Parathyroid adenoma (tissue), 2 donors: ENCODE measurements around the gene C5AR1.
A peak's percentile ranks its signal among the peaks of the same experiment; 100 is the strongest.

ENCODE experiments used
- H2AFZ ChIP-seq: fragments of 300-600 bp; sonication (generic); one replicate; pipeline ENCODE4 v1.7.0; 2017; ENCODE audit warnings: antibody characterized with exemption, mild to moderate bottlenecking
- H3K27ac ChIP-seq: fragments of 300-600 bp; sonication (generic); one replicate; pipeline ENCODE4 v1.7.0; 2017
- H3K27me3 ChIP-seq: fragments of 300-600 bp; sonication (generic); one replicate; pipeline ENCODE4 v1.7.0; 2017; ENCODE audit warnings: low read length; ENCODE audit not compliant: control insufficient read depth, insufficient read depth
- H3K36me3 ChIP-seq: fragments of 300-600 bp; sonication (generic); one replicate; pipeline ENCODE4 v1.7.0; 2017; ENCODE audit warnings: low read length; ENCODE audit not compliant: control insufficient read depth, insufficient read depth
- H3K4me1 ChIP-seq: fragments of 300-600 bp; sonication (generic); one replicate; pipeline ENCODE4 v1.7.0; 2017; ENCODE audit warnings: control low read depth
- H3K4me2 ChIP-seq: fragments of 300-600 bp; sonication (generic); one replicate; pipeline ENCODE4 v1.7.0; 2017; ENCODE audit warnings: low read length
- H3K4me3 ChIP-seq: fragments of 300-600 bp; sonication (generic); one replicate; pipeline ENCODE4 v1.7.0; 2017; ENCODE audit warnings: low read depth, low read length
- H3K79me2 ChIP-seq: fragments of 300-600 bp; sonication (generic); one replicate; pipeline ENCODE4 v1.7.0; 2017; ENCODE audit warnings: control low read depth
- H3K9ac ChIP-seq: fragments of 300-600 bp; sonication (generic); one replicate; pipeline ENCODE4 v1.7.0; 2017; ENCODE audit warnings: mild to moderate bottlenecking
- H3K9me3 ChIP-seq: fragments of 300-600 bp; sonication (generic); one replicate; pipeline ENCODE4 v1.7.0; 2017; ENCODE audit warnings: low read length; ENCODE audit not compliant: control insufficient read depth
- TF ChIP-seq, protein P1 (sequence below): fragments of 300-600 bp; sonication (generic); IDR thresholded peaks from one replicate; pipeline ENCODE4 v1.7.0; 2017; ENCODE audit warnings: antibody characterized with exemption, mild to moderate bottlenecking
- donor health status: primary hyperparathyroidism.

Gene C5AR1

DNA sequence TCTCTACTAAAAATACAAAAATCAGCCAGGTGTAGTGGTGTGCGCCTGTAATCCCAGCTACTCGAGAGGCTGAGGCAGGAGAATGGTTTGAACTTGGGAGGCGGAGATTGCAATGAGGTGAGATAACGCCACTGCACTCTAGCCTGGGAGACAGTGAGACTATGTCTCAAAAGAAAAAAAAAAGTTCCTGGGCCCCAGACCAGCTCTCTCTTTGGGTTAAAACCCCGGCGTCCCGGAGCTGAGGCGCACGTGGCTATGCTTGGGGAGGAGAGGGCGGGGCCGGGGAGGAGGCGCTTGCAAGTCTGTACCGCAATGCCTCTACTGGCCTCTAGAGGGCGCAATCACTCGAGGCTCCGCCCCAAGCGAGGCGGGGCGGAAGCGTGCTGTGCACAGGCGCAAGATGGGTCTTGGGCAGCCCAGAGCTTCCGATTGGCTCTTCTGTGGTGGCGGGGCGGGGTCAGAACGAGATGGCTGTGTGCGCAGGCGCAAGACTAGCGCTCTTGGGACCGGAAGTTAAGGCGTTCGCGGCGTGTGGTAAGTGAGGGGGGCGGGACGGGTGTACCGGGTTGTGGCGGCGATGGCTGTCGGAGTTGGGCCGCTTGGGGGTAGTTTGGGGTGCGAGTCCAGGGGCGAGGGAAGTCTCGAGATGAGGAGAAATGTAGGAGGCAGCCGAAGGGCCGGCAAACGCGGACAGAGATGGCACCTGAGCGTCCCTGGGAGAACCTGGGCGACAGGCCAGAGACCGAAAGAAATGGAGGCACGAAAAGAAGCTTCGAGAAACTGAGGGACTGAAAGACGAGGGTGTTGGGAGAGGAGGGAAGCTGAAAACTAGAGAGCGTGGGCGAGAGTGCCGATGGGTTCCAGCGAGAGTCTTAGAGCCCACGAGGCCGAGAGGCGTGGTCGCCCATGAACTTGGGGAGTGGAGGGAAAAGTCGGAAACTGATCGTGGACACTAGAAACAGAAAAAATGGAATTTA lies 39.4 kb downstream of the C5AR1 start, which contains the start of gene DHX34:
DHX34 (plus strand) TSS at position 497 of the 977 bp plus-strand sequence. CDS start 3,716 bp downstream, outside the sequence.
- H3K4me2 ChIP-seq, result peak within 1 kb of the TSS; percentile 79
- H3K9ac ChIP-seq, result peak within 1 kb of the TSS; percentile 39
- no peaks in the 10 kb centered on the region for H3K27me3 ChIP-seq
- H3K79me2 ChIP-seq, result peaks cover 4% of the 10 kb centered on the region
- H3K27ac ChIP-seq, result peak within 1 kb of the TSS; percentile 57
- H3K36me3 ChIP-seq, result no peaks in the 10 kb centered on the region
- H2AFZ ChIP-seq, result peak within 1 kb of the TSS; percentile 89
- H3K9me3 ChIP-seq, result no peaks in the 10 kb centered on the region
- H3K4me3 ChIP-seq, result peak within 1 kb of the TSS; percentile 92
- H3K4me1 ChIP-seq, result no peaks in the 10 kb centered on the region
- TF ChIP-seq, protein P1, sequence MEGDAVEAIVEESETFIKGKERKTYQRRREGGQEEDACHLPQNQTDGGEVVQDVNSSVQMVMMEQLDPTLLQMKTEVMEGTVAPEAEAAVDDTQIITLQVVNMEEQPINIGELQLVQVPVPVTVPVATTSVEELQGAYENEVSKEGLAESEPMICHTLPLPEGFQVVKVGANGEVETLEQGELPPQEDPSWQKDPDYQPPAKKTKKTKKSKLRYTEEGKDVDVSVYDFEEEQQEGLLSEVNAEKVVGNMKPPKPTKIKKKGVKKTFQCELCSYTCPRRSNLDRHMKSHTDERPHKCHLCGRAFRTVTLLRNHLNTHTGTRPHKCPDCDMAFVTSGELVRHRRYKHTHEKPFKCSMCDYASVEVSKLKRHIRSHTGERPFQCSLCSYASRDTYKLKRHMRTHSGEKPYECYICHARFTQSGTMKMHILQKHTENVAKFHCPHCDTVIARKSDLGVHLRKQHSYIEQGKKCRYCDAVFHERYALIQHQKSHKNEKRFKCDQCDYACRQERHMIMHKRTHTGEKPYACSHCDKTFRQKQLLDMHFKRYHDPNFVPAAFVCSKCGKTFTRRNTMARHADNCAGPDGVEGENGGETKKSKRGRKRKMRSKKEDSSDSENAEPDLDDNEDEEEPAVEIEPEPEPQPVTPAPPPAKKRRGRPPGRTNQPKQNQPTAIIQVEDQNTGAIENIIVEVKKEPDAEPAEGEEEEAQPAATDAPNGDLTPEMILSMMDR, result peak; percentile 100

DNA sequence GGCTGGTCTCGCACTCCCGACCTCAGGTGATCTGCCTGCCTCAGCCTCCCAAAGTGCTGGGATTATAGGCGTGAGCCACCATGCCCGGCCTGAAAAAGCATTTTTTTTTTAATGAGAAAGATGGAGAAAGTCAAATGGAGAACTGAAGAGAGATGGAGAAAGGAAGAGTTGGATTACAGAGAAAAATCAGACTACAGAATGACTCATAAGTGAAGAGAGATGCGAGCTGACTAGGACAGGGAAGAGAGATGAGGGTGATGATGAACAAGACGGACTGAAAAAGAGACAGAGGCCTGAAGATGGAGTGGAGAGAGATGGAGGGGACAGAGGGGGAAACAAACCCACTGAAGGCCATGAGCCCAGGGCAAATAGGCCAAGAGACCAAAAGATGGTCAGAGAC lies 41.0 kb downstream of the C5AR1 start:
- H3K36me3 ChIP-seq, result no peaks in the 10 kb centered on the region
- TF ChIP-seq, protein P1, result no peak
- H3K9me3 ChIP-seq, result no peaks in the 10 kb centered on the region
- H3K79me2 ChIP-seq, result peaks cover 12% of the 10 kb centered on the region
- H3K4me1 ChIP-seq, result no peaks in the 10 kb centered on the region
- H2AFZ ChIP-seq, result no peak overlapping the region
- H3K4me3 ChIP-seq, result no peak overlapping the region
- no peak overlapping the region for H3K9ac ChIP-seq
- no peaks in the 10 kb centered on the region for H3K27me3 ChIP-seq
- H3K4me2 ChIP-seq, result no peak overlapping the region
- no peak overlapping the region for H3K27ac ChIP-seq

DNA sequence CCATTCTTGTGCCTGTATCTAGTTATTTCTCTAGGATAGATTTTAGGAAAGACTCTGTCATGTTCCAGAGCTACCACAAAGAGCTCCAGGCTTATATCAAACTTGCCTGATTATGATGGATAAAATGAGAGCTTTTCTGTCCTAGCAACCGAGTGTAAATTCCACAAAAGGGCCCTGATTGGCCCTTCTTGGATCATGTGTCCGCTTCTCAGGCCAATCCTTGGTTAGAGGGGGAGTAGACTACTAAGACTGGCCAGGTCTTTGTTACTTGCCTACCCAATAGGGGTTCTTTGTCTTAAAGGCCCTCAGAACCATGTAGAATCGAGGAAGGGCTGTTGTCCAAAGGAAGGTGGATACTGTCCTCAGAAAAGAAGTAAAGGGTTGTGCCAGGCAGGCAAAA lies 41.9 kb downstream of the C5AR1 start:
- Histone ChIP-seq H3K9me3 (no peaks in the 10 kb centered on the region), H3K9ac (no peak overlapping the region), H3K4me1 (no peaks in the 10 kb centered on the region), H3K4me2 (no peak overlapping the region), H3K4me3 (no peak overlapping the region), H3K36me3 (no peaks in the 10 kb centered on the region), H3K27ac (no peak overlapping the region), H3K27me3 (no peaks in the 10 kb centered on the region), H2AFZ (no peak overlapping the region), H3K79me2 (peaks cover 18% of the 10 kb centered on the region)
- TF ChIP-seq, protein P1, result no peak

DNA sequence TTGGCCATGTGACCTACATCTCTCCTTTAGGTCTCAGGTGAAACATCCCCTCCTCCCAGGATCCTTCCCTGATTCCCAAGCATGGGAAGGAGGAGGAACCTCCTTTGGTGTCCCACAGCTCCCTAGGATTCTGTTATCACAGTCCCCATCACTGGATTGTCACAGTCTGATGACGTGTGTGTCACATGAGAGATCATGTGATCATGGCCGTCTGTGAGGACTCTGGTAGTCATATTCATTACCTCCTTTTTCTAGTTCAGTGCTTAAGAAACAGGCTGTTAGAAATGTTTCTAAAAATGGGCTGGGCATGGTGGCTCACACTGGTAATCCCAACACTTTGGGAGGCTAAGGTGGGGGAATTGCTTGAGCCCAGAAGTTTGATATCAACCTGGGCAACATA lies 42.4 kb downstream of the C5AR1 start:
- H3K79me2 ChIP-seq, result peaks cover 18% of the 10 kb centered on the region

More for the DNA sequence above, 42.4 kb downstream of the C5AR1 start:
- Histone ChIP-seq H2AFZ (no peak overlapping the region), H3K4me1 (no peaks in the 10 kb centered on the region), H3K27me3 (no peaks in the 10 kb centered on the region), H3K9ac (no peak overlapping the region), H3K4me2 (no peak overlapping the region), H3K9me3 (no peaks in the 10 kb centered on the region), H3K36me3 (no peaks in the 10 kb centered on the region), H3K4me3 (no peak overlapping the region), H3K27ac (no peak overlapping the region)
- TF ChIP-seq, protein P1, result no peak
